ENCODE data around the gene IFI30.
A peak's percentile ranks its signal among the peaks of the same experiment; 100 is the strongest.

The IFI30 gene

DNA sequence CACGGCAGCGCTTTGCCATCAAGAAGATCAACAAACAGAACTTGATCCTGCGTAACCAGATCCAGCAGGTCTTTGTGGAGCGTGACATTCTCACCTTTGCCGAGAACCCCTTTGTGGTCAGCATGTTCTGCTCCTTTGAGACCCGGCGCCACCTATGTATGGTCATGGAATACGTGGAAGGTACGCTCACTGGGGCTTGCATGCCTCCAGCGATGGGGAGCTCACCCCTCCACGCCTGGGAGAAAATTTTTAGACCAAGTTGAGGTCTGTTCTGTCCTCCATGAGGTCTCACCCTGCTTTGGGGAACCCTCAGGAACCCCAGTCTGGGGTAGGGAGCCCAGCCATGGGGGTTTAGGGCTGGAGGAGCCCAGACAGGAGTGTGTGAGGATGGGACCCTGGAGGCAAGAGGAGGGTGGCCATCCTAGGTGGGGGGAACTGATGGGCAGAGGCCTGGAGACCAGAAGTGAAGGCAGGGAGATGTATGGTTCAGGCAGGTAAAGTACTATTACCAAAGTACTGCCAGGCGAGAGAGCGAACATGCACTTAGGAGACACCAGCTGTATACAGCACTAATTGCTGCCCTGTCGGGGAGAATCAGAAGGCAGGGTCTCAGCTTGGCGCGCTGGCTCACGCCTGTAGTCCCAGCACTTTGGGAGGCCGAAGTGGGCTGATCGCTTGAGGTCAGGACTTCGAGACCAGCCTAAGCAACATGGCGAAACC, 42.9 kb upstream of the IFI30 start:
- Histone ChIP-seq H3K27me3 (ENCODE audit: insufficient read depth, low read depth, severe bottlenecking) (no peaks in the 10 kb centered on the region), H3K36me3 (peaks cover 75% of the 10 kb centered on the region), H3K27ac (no peak overlapping the region), H3K4me3 (ENCODE audit: low read depth, low read length) (no peak overlapping the region), H3K9me3 (ENCODE audit: severe bottlenecking) (no peaks in the 10 kb centered on the region)
- TF ChIP-seq, protein P1, sequence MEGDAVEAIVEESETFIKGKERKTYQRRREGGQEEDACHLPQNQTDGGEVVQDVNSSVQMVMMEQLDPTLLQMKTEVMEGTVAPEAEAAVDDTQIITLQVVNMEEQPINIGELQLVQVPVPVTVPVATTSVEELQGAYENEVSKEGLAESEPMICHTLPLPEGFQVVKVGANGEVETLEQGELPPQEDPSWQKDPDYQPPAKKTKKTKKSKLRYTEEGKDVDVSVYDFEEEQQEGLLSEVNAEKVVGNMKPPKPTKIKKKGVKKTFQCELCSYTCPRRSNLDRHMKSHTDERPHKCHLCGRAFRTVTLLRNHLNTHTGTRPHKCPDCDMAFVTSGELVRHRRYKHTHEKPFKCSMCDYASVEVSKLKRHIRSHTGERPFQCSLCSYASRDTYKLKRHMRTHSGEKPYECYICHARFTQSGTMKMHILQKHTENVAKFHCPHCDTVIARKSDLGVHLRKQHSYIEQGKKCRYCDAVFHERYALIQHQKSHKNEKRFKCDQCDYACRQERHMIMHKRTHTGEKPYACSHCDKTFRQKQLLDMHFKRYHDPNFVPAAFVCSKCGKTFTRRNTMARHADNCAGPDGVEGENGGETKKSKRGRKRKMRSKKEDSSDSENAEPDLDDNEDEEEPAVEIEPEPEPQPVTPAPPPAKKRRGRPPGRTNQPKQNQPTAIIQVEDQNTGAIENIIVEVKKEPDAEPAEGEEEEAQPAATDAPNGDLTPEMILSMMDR (IDR thresholded peaks at IDR 0.05; ENCODE audit: low read depth, low read length): no peak
- DNase-seq: no peak

DNA sequence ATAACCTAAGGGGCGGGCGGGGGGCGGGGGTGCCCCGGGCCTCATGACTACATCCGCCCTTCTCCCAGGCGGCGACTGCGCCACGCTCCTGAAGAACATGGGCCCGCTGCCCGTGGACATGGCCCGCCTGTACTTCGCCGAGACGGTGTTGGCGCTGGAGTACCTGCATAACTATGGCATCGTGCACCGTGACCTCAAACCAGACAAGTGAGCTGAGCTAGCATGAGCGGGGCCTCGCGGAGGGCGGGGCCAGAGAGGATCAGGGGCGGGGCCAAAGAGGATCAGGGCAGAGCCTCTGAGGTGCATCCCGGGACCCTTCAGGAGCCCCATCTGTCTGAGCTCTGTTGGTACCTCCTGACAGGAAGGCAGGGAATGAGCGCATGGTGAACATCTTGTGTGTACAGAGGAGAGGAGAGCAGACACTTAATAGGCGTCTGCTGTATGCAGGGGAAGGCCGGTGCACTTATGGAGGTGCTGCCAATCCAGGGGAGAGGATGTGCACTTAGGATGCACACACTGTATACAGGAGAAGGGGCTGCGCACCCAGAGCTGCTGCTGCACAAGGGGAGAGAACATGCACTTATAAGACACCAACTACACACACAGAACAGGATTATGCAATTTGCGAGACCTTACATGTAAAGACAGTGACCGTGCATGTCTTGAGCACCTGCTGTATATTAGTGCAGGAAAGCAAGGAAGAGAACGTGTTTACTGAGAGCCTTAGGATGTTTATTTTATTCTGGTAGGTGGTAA, 41.6 kb upstream of the IFI30 start:
- H3K36me3 ChIP-seq: peaks cover 71% of the 10 kb centered on the region

DNA sequence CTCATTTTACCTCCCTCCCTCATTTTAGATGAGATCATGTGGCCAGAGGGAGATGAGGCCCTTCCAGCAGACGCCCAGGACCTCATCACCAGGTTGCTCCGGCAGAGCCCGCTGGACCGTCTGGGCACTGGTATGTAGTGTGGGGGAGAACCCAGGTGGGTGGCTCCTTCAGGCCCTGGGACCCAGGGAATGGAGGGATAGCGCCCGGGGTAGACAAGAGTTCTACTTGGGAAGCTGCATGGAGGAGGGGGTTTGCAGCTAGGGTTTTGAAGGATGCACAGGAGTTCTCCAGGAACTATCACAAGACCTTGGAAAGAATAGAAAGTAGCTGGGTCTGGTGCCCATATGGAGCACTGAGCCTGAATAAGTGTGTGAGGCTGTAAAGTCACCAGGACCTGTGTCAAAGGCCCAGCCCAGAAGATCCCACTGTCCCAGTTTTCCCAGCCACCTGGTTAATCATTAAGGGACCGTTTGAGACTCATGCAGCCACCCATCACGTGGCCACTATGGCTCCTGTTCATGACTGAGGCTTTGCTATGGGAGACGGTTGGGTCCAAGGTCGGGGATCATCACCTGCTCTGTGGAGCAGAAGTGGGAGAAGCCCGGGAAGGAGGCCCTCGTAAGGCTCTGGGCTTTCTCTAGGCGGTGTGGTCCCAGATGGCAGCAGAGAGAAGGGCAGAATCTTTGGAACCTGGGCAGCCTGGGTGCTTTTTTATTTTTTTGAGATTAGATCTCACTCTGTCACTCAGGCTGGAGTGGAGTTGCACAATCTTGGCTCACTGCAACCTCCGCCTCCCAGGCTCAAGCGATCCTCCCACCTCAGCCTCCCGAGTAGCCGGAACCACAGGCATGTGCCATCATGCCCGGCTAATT, 37.7 kb upstream of the IFI30 start:
- no peaks in the 10 kb centered on the region for H3K9me3 ChIP-seq (ENCODE audit: severe bottlenecking)
- no peak overlapping the region for H3K4me3 ChIP-seq (ENCODE audit: low read depth, low read length)
- no peaks in the 10 kb centered on the region for H3K27me3 ChIP-seq (ENCODE audit: insufficient read depth, low read depth, severe bottlenecking)
- peaks cover 72% of the 10 kb centered on the region for H3K36me3 ChIP-seq
- no peak for DNase-seq
- TF ChIP-seq, protein P1 (IDR thresholded peaks at IDR 0.05; ENCODE audit: low read depth, low read length): no peak
- no peak overlapping the region for H3K27ac ChIP-seq

More for the DNA sequence above, 41.6 kb upstream of the IFI30 start:
- Histone ChIP-seq H3K9me3 (ENCODE audit: severe bottlenecking) (no peaks in the 10 kb centered on the region), H3K4me3 (ENCODE audit: low read depth, low read length) (no peak overlapping the region), H3K27ac (no peak overlapping the region), H3K27me3 (ENCODE audit: insufficient read depth, low read depth, severe bottlenecking) (no peaks in the 10 kb centered on the region)
- DNase-seq: peak; percentile 79
- TF ChIP-seq, protein P1 (IDR thresholded peaks at IDR 0.05; ENCODE audit: low read depth, low read length): no peak

DNA sequence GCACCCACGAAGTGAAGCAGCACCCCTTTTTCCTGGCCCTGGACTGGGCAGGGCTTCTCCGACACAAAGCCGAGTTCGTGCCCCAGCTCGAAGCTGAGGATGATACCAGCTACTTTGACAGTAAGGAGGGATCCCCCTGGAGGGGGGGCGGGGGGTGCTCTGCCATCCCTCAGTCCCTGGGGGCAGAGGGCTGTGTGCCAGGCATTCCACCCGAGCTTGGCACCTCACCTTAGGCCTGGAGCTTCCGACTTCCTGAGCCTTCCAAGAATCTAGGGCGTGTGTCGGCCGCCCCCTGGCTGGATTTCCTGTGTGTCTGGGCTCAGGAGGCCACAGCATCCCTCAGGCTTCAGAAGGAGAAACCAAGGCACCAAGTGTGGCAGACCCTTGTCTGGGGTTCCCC, 36.4 kb upstream of the IFI30 start:
- DNase-seq: no peak
- peaks cover 74% of the 10 kb centered on the region for H3K36me3 ChIP-seq

DNA sequence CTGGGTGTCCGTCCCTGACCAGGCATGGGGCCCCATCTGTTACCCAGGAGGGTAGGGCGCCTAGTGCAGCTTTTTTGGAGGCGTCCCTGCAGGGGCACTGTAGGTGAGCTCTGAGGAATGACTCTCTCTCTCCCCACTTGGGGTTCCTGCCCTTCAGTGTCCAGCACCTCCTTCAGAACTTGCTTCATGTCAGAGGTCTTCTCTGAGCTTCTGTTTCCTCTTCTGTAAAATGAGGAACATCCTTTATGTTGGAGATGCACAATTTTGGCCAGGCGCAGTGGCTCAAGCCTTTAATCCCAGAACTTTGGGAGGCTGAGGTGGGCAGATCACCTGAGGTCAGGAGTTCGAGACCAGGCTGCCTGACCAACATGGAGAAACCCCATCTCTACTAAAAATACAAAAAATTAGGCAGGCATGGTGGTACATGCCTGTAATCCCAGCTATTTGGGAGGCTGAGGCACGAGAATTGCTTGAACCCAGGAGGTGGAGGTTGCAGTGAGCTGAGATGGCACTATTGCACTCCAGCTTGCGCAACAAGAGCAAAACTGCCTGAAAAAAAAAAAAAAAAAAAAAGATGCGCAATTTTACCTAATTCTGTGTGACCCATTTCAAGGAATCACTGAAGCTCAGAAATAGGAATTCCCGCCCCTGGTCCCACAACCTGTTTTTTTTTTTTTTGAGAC, 35.8 kb upstream of the IFI30 start:
- no peaks in the 10 kb centered on the region for H3K9me3 ChIP-seq (ENCODE audit: severe bottlenecking)
- H3K27ac ChIP-seq: no peak overlapping the region
- TF ChIP-seq, protein P1 (IDR thresholded peaks at IDR 0.05; ENCODE audit: low read depth, low read length): no peak
- no peak for DNase-seq
- no peak overlapping the region for H3K4me3 ChIP-seq (ENCODE audit: low read depth, low read length)
- no peaks in the 10 kb centered on the region for H3K27me3 ChIP-seq (ENCODE audit: insufficient read depth, low read depth, severe bottlenecking)
- H3K36me3 ChIP-seq: peaks cover 72% of the 10 kb centered on the region

More for the DNA sequence above, 36.4 kb upstream of the IFI30 start:
- TF ChIP-seq, protein P1 (IDR thresholded peaks at IDR 0.05; ENCODE audit: low read depth, low read length): no peak
- Histone ChIP-seq H3K27ac (no peak overlapping the region), H3K4me3 (ENCODE audit: low read depth, low read length) (no peak overlapping the region), H3K9me3 (ENCODE audit: severe bottlenecking) (no peaks in the 10 kb centered on the region), H3K27me3 (ENCODE audit: insufficient read depth, low read depth, severe bottlenecking) (no peaks in the 10 kb centered on the region)

Measured in WERI-Rb-1 (cell line).